ENCODE data around the gene COPA. TPM values are rescaled to one million over a fixed set of nuclear protein-coding genes. Genes with fewer than 3 reads are reported as not detected.

The COPA gene
- total and polyA plus RNA-seq, 10 of the 15 experiments (the other 5 are each of a cell fraction or from before 2014, with no cell fraction given) = 53.7 to 180 (median 123) TPM

- Histone ChIP-seq H3K4me2 (ENCODE audit: control insufficient read depth, insufficient read depth) (no peak within 1 kb of the TSS), H3K4me3 (no peak within 1 kb of the TSS), H3K27me3 (replicated peaks in 1 of 2; ENCODE audit: control insufficient read depth in 2 of 2, insufficient read depth in 2 of 2, low read length in 1 of 2) (no peaks in the 10 kb centered on the region), H3K36me3 (ENCODE audit: control insufficient read depth in 2 of 2, insufficient read depth in 2 of 2, low read length in 1 of 2) (no peaks in the 10 kb centered on the region), H3K27ac (ENCODE audit: control insufficient read depth, insufficient read depth) (no peak within 1 kb of the TSS), H3K9me3 (replicated peaks; ENCODE audit: control insufficient read depth, insufficient read depth, low read length) (no peaks in the 10 kb centered on the region), H3K4me1 (ENCODE audit: control insufficient read depth, insufficient read depth, low read length) (no peaks in the 10 kb centered on the region), H3K79me2 (ENCODE audit: control insufficient read depth, insufficient read depth, low read length) (no peaks in the 10 kb centered on the region), H2AFZ (ENCODE audit: control insufficient read depth, low read depth, low read length) (no peak within 1 kb of the TSS), H3K9ac (ENCODE audit: control insufficient read depth, insufficient read depth, low read length) (no peak within 1 kb of the TSS), H4K20me1 (ENCODE audit: control insufficient read depth, insufficient read depth) (no peaks in the 10 kb centered on the region)
- WGBS (ENCODE audit: insufficient coverage, insufficient replicate concordance, low lambda C conversion rate, missing lambda C conversion rate) = 64% methylated on average over 6 of the region's 15 CpGs
- BruUV-seq (replicated peaks) = no TSS peak
- ChIA-PET SMC1A (ENCODE audit: uncharacterized antibody, unreplicated experiment) (no interaction called here), POLR2A (no interaction called here), RAD21 (ENCODE audit: unreplicated experiment) (interaction anchor here (1.9 kb wide), 1 partner anchor 9 kb away, joined by 7 read pairs; no protein-coding TSS in a partner anchor), CTCF (interaction anchor here (0.7 to 5.5 kb wide), 2 partner anchors 9 to 263 kb away, joined by 3 to 45 read pairs; no protein-coding TSS in a partner anchor)
- in situ Hi-C loops (cut with MboI) (no loop called here), intact Hi-C loops (cut with micrococcal nuclease; ENCODE audit: unreplicated experiment) (no loop called here)
- DNase-seq (ENCODE audit: low read depth, low spot score) (no peak), ATAC-seq (peak; percentile 60), FAIRE-seq (no peak)
- TF ChIP-seq NR2C1 (IDR thresholded peaks at IDR 0.05) (no peak), CREM (IDR thresholded peaks at IDR 0.05; ENCODE audit: low read depth) (no peak), GABPA (IDR thresholded peaks at IDR 0.05; ENCODE audit: low read depth) (no peak), ZNF274 (IDR thresholded peaks at IDR 0.05; ENCODE audit: insufficient read depth, insufficient read length) (no peak), BMI1 (IDR thresholded peaks at IDR 0.05; ENCODE audit: borderline replicate concordance) (no peak), ZBTB40 (IDR thresholded peaks at IDR 0.05; ENCODE audit: borderline replicate concordance) (no peak)
These were observed 23.9 kb upstream of the COPA start, which contains the start of gene NHLH1 for GRCh38 chr1:160366731-160367515. Gene NHLH1 (plus strand): TSS chr1:160367071. CDS start chr1:160370732, 3,661 bp downstream.

Measured in GM12878 (cell line).